ENCODE data around the gene CSMD2. TPM values are rescaled to one million over a fixed set of nuclear protein-coding genes. Genes with fewer than 3 reads are reported as not detected.

CSMD2 gene
- total RNA-seq, 1 donor from 2014 or later: 0.25 TPM

DNA sequence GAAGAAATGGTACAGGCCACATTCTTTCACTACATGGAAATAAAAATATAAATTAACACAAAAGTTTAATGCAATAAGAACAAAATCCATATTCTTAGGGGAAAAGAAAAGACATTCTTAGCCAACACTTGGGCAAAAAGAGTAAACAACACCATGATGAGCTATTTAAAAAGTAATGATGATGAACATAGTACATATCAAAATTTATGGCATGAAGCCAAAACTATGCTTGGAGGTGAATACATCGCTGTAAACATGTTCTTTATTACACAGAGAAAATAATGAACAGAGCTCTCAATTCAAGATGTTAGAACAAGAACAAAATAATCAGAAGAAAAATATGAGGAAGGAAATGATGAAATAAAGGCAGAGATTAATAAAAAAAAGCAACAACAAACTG lies 534.3 kb downstream of the CSMD2 start:
- no peak for DNase-seq (ENCODE audit: low spot score)
- ATAC-seq: no peak

GRCh38 chr1:33626801-33627200 lies 538.2 kb downstream of the CSMD2 start:
- no peak for ATAC-seq

DNA sequence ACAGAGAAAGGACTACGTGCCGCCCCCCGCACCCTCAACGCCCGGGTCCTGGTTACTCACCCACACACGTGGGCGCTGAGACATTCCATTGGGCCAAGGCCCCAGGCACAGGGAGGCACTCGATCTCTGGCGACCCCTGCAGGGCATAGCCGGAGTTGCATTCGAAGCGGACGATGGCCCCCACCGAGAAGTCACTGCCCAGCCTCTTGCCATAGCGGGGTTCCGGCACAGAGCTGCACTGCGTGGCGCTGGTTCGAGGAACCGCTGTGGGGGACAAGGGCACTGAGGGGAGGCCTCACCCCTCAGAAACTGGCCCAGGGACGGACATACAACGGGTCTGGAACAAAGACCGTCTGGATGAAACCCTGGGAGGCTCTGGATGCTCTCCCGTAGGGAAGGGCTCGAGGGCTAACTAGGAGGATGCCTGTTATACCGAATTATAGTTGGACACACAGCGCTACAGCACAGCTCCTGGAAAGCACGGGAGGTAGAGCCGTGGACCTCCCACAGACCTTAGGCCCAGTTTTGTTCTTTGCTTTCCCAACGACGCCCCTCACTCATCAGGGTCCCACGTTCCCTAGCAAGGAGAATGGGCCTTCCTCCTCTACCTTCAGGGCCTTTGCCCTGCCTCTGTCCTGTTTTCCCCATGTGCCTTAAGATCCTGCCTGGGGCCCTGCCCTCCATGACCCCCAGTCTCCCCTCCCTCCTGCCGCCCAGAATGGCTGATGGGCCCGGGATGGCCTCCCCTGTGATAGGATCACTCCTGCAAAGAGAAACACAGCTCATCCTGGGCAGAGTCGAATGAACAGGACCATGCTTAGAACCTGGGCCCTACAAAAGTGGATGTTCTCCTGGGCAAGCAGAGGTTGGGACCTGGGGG lies 539.8 kb downstream of the CSMD2 start:
- ATAC-seq (no peak), DNase-seq (ENCODE audit: low spot score) (no peak)

More at GRCh38 chr1:33626801-33627200, 538.2 kb downstream of the CSMD2 start:
- no peak for DNase-seq (ENCODE audit: low spot score)

- ATAC-seq (no peak), DNase-seq (ENCODE audit: low spot score) (no peak)
Observed at GRCh38 chr1:33624261-33624990, 540.6 kb downstream of the CSMD2 start.

GRCh38 chr1:33623811-33624210 lies 541.2 kb downstream of the CSMD2 start:
- no peak for ATAC-seq
- no peak for DNase-seq (ENCODE audit: low spot score)

DNA sequence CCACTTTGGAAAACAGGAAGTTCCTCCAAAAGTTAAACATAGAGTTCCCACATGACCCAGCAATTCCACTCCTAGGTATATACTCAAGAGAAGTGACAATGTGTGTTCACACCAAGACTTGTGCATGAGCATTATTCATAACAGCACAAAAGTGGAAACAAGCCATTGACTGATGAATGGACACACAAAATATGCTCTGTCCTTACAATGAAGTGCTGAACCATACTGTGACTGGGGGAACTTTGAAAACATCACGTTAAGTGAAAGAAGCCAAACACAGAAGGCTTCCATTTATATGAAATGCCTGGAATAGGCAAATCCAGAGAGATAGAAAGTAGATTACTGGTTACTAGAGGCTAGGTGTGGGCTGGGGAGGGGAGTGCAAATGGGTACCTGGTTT lies 542.3 kb downstream of the CSMD2 start:
- no peak for DNase-seq (ENCODE audit: low spot score)
- ATAC-seq: no peak

DNA sequence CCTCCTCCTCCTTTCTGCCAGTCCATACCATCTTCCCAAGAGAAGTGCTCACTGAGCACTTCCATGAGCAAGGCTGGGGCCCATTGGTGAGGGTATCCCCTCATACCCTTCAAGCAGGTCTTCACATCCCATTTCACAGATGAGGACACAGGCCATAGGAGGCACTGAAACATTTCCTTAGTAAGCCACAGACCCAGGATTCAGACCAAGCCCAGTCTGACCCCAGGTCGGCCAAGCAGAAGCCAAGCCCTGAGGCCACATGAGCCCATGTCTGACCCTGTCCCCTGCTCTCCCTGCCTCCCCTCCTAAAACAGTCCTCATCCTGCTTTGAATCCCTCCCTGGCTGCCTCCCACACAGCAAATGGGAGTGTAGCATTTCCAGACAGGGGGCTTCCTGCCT lies 546.4 kb downstream of the CSMD2 start:
- ATAC-seq (no peak), DNase-seq (ENCODE audit: low spot score) (no peak)

GRCh38 chr1:33617451-33617850 lies 547.6 kb downstream of the CSMD2 start:
- no peak for ATAC-seq
- DNase-seq (ENCODE audit: low spot score): no peak

GRCh38 chr1:33616780-33617179 lies 548.2 kb downstream of the CSMD2 start:
- DNase-seq (ENCODE audit: low spot score) (no peak), ATAC-seq (no peak)

DNA sequence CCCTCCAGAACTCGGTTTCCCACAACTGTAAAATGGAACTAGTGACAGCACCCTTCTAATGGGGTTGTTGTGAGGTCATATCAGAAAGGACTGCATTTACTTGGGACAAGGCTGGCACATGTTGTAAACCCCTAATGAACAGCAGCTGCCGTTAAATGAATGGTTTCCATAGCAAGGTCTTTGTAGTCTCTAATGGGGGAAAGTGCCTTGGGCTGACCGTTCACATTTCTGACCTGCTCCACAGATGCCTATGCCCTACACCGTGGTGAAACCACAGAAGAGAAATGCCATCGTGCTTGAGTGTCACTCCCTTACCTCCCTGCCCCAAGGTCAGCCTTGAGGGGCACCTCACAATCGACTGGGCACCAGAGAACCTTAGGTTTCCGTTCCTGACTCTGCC lies 549.5 kb downstream of the CSMD2 start:
- ATAC-seq (no peak), DNase-seq (ENCODE audit: low spot score) (no peak)

GRCh38 chr1:33610864-33611455 lies 554.1 kb downstream of the CSMD2 start:
- ATAC-seq (no peak), DNase-seq (ENCODE audit: low spot score) (no peak)

DNA sequence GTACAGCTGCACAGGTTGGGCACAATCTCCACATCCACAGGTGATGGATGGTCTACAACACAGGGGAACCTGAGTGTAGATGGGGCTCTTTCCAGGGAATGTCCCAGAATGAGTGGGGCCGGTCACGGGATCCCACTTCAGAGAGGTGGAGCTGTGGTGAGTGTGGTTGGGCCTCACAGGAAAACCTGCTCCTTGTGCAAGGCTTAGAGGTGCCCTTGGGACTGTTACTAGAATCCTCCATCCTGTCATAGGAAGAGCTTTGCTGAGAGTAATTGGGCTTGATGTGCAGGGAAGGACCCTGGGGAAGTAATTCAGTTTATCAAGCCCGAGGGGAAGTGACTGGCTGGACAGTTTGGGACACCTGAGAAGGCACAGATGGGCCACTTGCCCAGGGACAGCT lies 554.6 kb downstream of the CSMD2 start:
- no peak for DNase-seq (ENCODE audit: low spot score)
- ATAC-seq: no peak

GRCh38 chr1:33609739-33610138 lies 555.3 kb downstream of the CSMD2 start:
- DNase-seq (ENCODE audit: low spot score) (no peak), ATAC-seq (no peak)

DNA sequence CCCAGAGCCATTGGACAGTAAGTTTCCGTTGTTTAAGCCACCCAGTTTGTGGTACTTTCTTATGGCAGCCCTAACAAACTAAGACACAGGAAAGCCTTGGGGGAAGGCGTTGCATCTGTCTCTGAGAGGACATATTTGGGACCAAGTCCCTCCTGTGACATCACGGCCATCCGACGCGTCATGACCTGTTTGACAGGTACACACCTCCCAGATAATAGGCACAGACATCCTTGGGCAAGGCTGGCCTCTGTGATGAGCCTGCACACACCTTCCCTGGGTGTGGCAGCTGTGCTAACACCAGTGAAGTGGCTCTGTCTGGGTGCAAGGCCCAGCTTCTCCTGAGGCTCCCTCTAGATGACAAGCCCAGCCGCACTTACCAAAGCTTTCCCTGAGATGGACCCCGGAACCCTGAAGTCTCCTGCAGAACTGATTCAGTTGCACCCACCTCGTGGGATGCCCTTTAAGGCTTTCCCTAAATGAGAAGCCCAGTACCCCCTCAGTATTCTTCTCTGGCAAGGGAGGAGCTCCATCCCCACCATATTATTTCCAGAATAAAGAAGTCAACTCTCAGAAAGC lies 556.1 kb downstream of the CSMD2 start:
- no peak for ATAC-seq

GRCh38 chr1:33607444-33608005 lies 557.5 kb downstream of the CSMD2 start:
- ATAC-seq (no peak), DNase-seq (ENCODE audit: low spot score) (no peak)

More for the DNA sequence above, 556.1 kb downstream of the CSMD2 start:
- no peak for DNase-seq (ENCODE audit: low spot score)

DNA sequence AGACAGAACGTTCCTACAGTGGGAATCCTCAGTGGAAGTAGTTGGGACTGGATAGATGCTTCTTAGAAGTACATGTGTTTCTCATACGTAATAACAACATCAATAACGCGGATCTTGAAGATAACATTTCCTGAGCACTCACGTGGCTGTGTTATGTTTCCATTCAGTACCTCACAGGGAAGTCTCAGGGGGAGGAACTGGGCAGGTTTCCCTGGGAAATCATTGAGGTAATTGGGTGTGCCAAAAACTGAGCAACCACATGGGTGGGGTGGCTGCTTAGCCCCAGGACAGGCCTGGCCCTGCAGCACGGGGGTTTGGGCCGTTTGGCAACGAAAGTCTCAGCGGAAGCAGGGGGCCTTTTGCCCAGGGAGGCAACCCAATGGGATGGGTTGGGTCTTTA lies 558.8 kb downstream of the CSMD2 start:
- ATAC-seq: no peak
- DNase-seq (ENCODE audit: low spot score): no peak

DNA sequence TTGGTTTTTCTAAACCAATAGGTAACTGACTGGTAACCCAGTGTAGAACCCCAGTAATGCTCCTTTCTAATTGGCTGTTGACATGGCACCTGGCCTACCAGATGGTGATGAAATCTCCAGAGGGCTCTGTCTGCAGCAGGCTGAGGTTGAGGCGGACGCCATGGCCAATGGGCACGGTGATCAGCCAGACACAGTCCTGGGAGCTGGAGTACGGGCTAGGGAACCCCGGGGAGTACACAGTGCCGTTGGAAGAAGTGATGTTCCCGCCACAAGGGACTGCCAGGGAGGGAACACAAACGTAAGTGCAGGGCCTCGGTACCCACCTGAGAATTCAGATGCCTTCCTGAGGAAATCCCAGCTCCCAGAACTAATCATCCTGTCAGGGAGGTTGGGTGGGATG lies 562.8 kb downstream of the CSMD2 start:
- no peak for DNase-seq (ENCODE audit: low spot score)
- no peak for ATAC-seq

GRCh38 chr1:33601751-33602150 lies 563.3 kb downstream of the CSMD2 start:
- ATAC-seq (no peak), DNase-seq (ENCODE audit: low spot score) (no peak)

GRCh38 chr1:33599516-33600115 lies 565.4 kb downstream of the CSMD2 start:
- ATAC-seq (no peak), DNase-seq (ENCODE audit: low spot score) (no peak)

DNA sequence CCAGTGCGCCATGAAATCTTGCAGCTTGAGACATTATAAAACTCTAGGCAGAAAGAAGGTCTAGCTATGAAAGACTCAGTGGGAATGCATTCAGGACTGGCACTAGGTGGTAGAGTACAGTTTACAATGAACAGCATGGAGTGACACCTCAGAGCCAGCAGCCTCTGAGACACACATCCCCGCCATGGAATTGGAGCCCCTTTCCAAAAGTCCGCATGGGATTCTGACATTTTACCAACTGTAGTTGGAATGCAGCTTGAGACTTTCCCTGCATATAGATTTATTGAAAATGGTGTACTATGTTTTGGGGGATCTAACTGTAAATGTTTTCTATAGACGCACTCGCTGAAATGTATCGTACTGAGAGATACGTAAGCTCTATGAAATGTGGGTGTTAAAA lies 576.3 kb downstream of the CSMD2 start:
- DNase-seq (ENCODE audit: low spot score) (no peak), ATAC-seq (no peak)

DNA sequence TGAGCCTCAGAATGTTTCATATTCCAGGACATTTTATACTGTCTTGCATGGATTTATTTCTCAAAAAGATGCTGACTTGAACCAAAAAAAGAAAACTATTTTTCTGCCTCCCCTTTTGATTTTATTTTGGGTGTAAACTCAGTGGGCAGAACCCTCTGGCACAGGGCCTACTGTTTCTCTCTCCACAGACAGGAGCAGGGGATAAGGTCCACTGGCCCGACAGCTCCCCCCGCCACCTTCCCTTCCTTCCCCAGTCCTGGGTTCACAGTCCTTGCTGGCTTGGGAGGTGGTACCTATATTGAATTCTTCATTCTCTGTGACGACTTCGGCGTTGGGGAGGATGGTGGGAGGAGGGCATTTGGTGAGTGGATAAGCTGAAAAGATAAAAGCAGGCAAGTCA lies 578.2 kb downstream of the CSMD2 start:
- DNase-seq (ENCODE audit: low spot score) (no peak), ATAC-seq (no peak)
